ENCODE results near the gene GLIS2. TPM values are rescaled to one million over a fixed set of nuclear protein-coding genes. Genes with fewer than 3 reads are reported as not detected.

Gene GLIS2
- total RNA-seq, 1 experiment from 2014 or later, result 13.1 TPM

- peaks cover 24% of the 10 kb centered on the region for H3K4me1 ChIP-seq
- Mint-ChIP-seq H3K4me3 (ENCODE audit: unreplicated experiment) (no peak overlapping the region), H3K36me3 (ENCODE audit: insufficient read depth, unreplicated experiment) (peaks cover 12% of the 10 kb centered on the region), H3K27me3 (ENCODE audit: insufficient read depth, unreplicated experiment) (no peaks in the 10 kb centered on the region), H3K27ac (ENCODE audit: unreplicated experiment) (no peak overlapping the region), H3K9me3 (ENCODE audit: unreplicated experiment) (no peaks in the 10 kb centered on the region), H3K4me1 (ENCODE audit: low read depth, unreplicated experiment) (no peaks in the 10 kb centered on the region)
- CTCF ChIA-PET, result interaction anchor here (0.6 to 1.8 kb wide), 3 partner anchors 19 to 204 kb away, joined by 3 to 9 read pairs (median 8); no protein-coding TSS in a partner anchor
- H3K4me3 ChIP-seq (ENCODE audit: low read depth, low read length), result no peak overlapping the region
- no peaks in the 10 kb centered on the region for H3K27me3 ChIP-seq (replicated peaks; ENCODE audit: control insufficient read depth, insufficient read depth, low read length)
- no peak for TF ChIP-seq CTCF (IDR thresholded peaks at IDR 0.05; ENCODE audit: insufficient read depth in 1 of 2, low read depth in 1 of 2, low read length in 1 of 2, severe bottlenecking in 1 of 2, unreplicated experiment in 1 of 2)
- no peaks in the 10 kb centered on the region for H3K9me3 ChIP-seq
- intact Hi-C loops (cut with micrococcal nuclease; ENCODE audit: unreplicated experiment), result no loop called here
- BruUV-seq (replicated peaks), result no TSS peak
- POLR2A ChIA-PET, result interaction anchor here (1.1 kb wide), 1 partner anchor 105 kb away, joined by 11 read pairs; the partner anchor contains the start of gene TFAP4
- no peaks in the 10 kb centered on the region; the same call in 1 of the 2 replicates for H3K36me3 ChIP-seq (ENCODE audit: control insufficient read depth, insufficient read depth, low read length)
- DNase-seq, result no peak
These were observed 62.3 kb downstream of the GLIS2 start for GRCh38 chr16:4378161-4378666.

GRCh38 chr16:4378999-4379690 is 63.3 kb downstream of the GLIS2 start:
- Histone ChIP-seq H3K36me3 (ENCODE audit: control insufficient read depth, insufficient read depth, low read length) (no peaks in the 10 kb centered on the region; the same call in 1 of the 2 replicates), H3K4me1 (peaks cover 19% of the 10 kb centered on the region), H3K27me3 (replicated peaks; ENCODE audit: control insufficient read depth, insufficient read depth, low read length) (no peaks in the 10 kb centered on the region), H3K9me3 (no peaks in the 10 kb centered on the region), H3K4me3 (ENCODE audit: low read depth, low read length) (no peak overlapping the region)
- no peaks in the 10 kb centered on the region for H3K27me3 Mint-ChIP-seq (ENCODE audit: insufficient read depth, unreplicated experiment)
- BruUV-seq (replicated peaks), result no TSS peak
- peaks cover 16% of the 10 kb centered on the region for H3K36me3 Mint-ChIP-seq (ENCODE audit: insufficient read depth, unreplicated experiment)
- no peak for DNase-seq
- no peak for TF ChIP-seq CTCF (IDR thresholded peaks at IDR 0.05; ENCODE audit: insufficient read depth in 1 of 2, low read depth in 1 of 2, low read length in 1 of 2, severe bottlenecking in 1 of 2, unreplicated experiment in 1 of 2)
- no peaks in the 10 kb centered on the region for H3K9me3 Mint-ChIP-seq (ENCODE audit: unreplicated experiment)
- H3K27ac Mint-ChIP-seq (ENCODE audit: unreplicated experiment), result no peak overlapping the region
- no peak overlapping the region for H3K4me3 Mint-ChIP-seq (ENCODE audit: unreplicated experiment)
- ChIA-PET POLR2A (no interaction called here), CTCF (interaction anchor here (1.8 kb wide), 2 partner anchors 20 to 23 kb away, joined by 8 to 9 read pairs; no protein-coding TSS in a partner anchor)
- intact Hi-C loops (cut with micrococcal nuclease; ENCODE audit: unreplicated experiment), result no loop called here
- no peaks in the 10 kb centered on the region for H3K4me1 Mint-ChIP-seq (ENCODE audit: low read depth, unreplicated experiment)

DNA sequence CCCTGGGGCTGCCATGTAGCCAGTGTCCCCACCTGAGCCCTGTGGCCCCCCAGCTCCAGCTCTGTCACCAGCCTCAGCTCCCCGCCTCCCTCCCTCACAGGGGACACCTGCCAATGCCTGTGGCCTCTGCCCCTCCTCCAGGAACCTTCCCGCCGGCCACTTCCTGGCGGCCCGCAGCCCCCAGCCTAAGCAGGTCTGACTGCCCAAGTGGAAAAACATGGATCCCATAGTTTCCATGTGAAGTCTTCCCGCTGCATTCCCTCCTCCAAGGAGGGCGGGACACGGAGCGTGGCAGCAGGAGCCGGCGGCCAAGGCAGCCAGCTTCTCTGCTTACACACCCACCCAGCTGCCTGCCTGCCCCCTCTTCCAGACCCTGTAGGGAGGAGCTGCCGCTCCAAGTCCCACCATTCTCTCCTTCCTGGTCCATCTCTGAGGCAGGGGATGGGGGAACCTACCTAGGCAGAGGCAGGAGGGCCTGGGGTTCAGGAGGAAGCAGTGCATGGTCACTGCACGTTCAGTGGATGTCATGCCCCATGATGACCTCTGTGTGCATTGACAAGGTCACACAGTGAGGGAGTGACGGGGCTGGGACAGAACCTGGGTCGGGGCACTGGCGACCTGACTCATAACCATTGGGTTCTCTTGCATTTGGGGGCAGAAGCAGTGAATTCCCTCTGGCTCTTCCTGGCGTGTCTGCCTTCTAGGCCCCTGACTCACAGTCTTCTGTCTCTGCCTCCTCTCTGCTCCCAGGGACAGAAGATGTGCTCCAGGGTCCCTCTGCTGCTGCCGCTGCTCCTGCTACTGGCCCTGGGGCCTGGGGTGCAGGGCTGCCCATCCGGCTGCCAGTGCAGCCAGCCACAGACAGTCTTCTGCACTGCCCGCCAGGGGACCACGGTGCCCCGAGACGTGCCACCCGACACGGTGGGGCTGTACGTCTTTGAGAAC is 64.5 kb downstream of the GLIS2 start:
- Histone ChIP-seq H3K4me1 (peaks cover 6% of the 10 kb centered on the region; the same call in 1 of the 2 replicates), H3K27me3 (replicated peaks; ENCODE audit: control insufficient read depth, insufficient read depth, low read length) (no peaks in the 10 kb centered on the region), H3K36me3 (ENCODE audit: control insufficient read depth, insufficient read depth, low read length) (no peaks in the 10 kb centered on the region; the same call in 1 of the 2 replicates), H3K9me3 (no peaks in the 10 kb centered on the region), H3K4me3 (ENCODE audit: low read depth, low read length) (no peak overlapping the region)
- POLR2A ChIA-PET, result no interaction called here
- DNase-seq, result no peak
- Mint-ChIP-seq H3K27ac (ENCODE audit: unreplicated experiment) (no peak overlapping the region), H3K36me3 (ENCODE audit: insufficient read depth, unreplicated experiment) (peaks cover 21% of the 10 kb centered on the region), H3K9me3 (ENCODE audit: unreplicated experiment) (no peaks in the 10 kb centered on the region), H3K4me1 (ENCODE audit: low read depth, unreplicated experiment) (no peaks in the 10 kb centered on the region), H3K4me3 (ENCODE audit: unreplicated experiment) (no peak overlapping the region), H3K27me3 (ENCODE audit: insufficient read depth, unreplicated experiment) (no peaks in the 10 kb centered on the region)
- CTCF ChIA-PET, result no interaction called here
- no peak for TF ChIP-seq CTCF (IDR thresholded peaks at IDR 0.05; ENCODE audit: insufficient read depth in 1 of 2, low read depth in 1 of 2, low read length in 1 of 2, severe bottlenecking in 1 of 2, unreplicated experiment in 1 of 2)
- BruUV-seq (replicated peaks), result no TSS peak
- intact Hi-C loops (cut with micrococcal nuclease; ENCODE audit: unreplicated experiment), result no loop called here

Data from Caco-2 (cell line).